ENCODE results near the gene HNMT.

HNMT gene

DNA sequence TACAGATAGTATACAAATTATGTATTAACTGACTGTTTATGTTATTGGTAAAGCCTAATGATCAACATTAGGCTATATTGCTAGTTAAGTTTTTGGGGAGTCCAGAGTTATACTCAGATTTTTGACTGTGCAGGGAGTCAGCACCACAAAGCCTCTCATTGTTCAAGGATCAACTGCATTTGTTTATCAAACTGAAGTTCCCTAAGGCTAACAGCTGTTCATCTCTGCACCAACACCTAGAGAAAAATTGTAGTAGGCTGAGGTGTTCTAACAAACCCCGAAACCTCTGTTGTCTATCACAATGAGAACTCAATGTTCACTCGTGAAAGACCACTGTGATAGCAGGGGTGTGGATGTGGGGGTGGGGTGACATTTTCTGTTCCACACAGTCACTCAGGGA is 97.7 kb downstream of the HNMT start:
- no peak for FAIRE-seq

DNA sequence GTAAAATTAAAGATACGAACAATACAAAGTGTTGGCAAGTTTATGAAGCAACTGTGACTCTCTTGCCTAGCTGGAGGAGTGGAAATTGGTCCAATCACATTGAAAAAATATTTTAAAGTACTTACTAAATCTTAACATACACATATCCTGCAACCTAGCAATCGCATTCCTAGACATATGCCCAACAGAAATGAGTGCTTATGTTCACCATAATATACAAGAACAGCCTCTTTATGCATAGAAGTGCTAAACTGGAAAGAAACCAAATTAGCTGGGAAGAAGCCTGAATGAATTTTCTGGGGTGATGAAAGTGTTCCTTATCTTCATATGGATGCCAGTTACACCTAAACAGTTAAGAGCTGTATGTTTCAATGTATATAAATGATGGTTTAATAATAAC is 98.9 kb downstream of the HNMT start:
- no peak for FAIRE-seq

All from islet of Langerhans (tissue), 1 donor.